Trophoblast cell (in vitro differentiated cells and primary cell): ENCODE data around the gene ANKRD13B.

Experiments
- DNase-seq, 2 donors: peaks; one replicate each; pipeline ENCODE4 v3.0.0-alpha.2; 2016
- H2AFZ ChIP-seq: 2 replicates; pipeline ENCODE4 v1.6.1; 2013; ENCODE audit warnings: low read length, moderate library complexity, mild to moderate bottlenecking; ENCODE audit not compliant: insufficient read depth, poor library complexity
- H2AK5ac ChIP-seq: 2 replicates; pipeline ENCODE4 v1.6.1; 2013; ENCODE audit warnings: mild to moderate bottlenecking, low read length
- H2BK120ac ChIP-seq: 2 replicates; pipeline ENCODE4 v1.6.1; 2013; ENCODE audit warnings: low read length, mild to moderate bottlenecking, moderate library complexity; ENCODE audit not compliant: insufficient read depth, poor library complexity
- H2BK12ac ChIP-seq: 2 replicates; pipeline ENCODE4 v1.6.1; 2013; ENCODE audit warnings: mild to moderate bottlenecking, low read length, moderate library complexity
- H2BK5ac ChIP-seq: 2 replicates; pipeline ENCODE4 v1.6.1; 2013; ENCODE audit warnings: low read length, low read depth, moderate library complexity, mild to moderate bottlenecking; ENCODE audit not compliant: poor library complexity
- H3K14ac ChIP-seq: 2 replicates; pipeline ENCODE4 v1.6.1; 2013; ENCODE audit warnings: mild to moderate bottlenecking, low read length
- H3K18ac ChIP-seq: 2 replicates; pipeline ENCODE4 v1.6.1; 2013; ENCODE audit warnings: mild to moderate bottlenecking, low read length
- H3K23ac ChIP-seq: 2 replicates; pipeline ENCODE4 v1.6.1; 2013; ENCODE audit warnings: low read length
- H3K27ac ChIP-seq: 2 replicates; pipeline ENCODE4 v1.5.1; 2013; ENCODE audit warnings: low read depth, mild to moderate bottlenecking, inconsistent platforms, low read length, moderate library complexity
- H3K27me3 ChIP-seq: 2 replicates; pipeline ENCODE4 v1.6.1; 2013; ENCODE audit warnings: inconsistent platforms, mild to moderate bottlenecking, low read length, moderate library complexity; ENCODE audit not compliant: insufficient read depth
- H3K36me3 ChIP-seq, 2 experiments: 1 replicate in 1 of 2; 2 replicates in 1 of 2; pipeline ENCODE4 v1.6.1; 2013; ENCODE audit warnings: low read length in 2 of 2, mild to moderate bottlenecking in 2 of 2, moderate library complexity in 1 of 2; ENCODE audit not compliant: insufficient read depth in 2 of 2, control insufficient read depth in 1 of 2
- H3K4ac ChIP-seq: 2 replicates; pipeline ENCODE4 v1.6.1; 2013; ENCODE audit warnings: low read depth, mild to moderate bottlenecking, low read length, moderate library complexity
- H3K4me1 ChIP-seq, 2 experiments: 1 replicate in 1 of 2; 2 replicates in 1 of 2; pipeline ENCODE4 v1.6.1; 2013; ENCODE audit warnings: low read length in 2 of 2, mild to moderate bottlenecking in 2 of 2, moderate library complexity in 1 of 2; ENCODE audit not compliant: insufficient read depth in 2 of 2, control insufficient read depth in 1 of 2
- H3K4me2 ChIP-seq: 2 replicates; pipeline ENCODE4 v1.6.1; 2013; ENCODE audit warnings: inconsistent platforms, mild to moderate bottlenecking, low read length, moderate library complexity
- H3K4me3 ChIP-seq: 2 replicates; pipeline ENCODE4 v1.5.1; 2013; ENCODE audit warnings: mild to moderate bottlenecking, low read depth, low read length, inconsistent platforms
- H3K79me1 ChIP-seq: one replicate; pipeline ENCODE4 v1.6.1; 2013; ENCODE audit warnings: low read length
- H3K79me2 ChIP-seq: 2 replicates; pipeline ENCODE4 v1.6.1; 2013; ENCODE audit warnings: low read length, mild to moderate bottlenecking; ENCODE audit not compliant: control insufficient read depth, insufficient read depth, poor library complexity
- H3K9ac ChIP-seq: 2 replicates; pipeline ENCODE4 v1.6.1; 2013; ENCODE audit warnings: mild to moderate bottlenecking, low read length
- H3K9me3 ChIP-seq: 2 replicates; pipeline ENCODE4 v1.6.1; 2013; ENCODE audit warnings: low read depth, mild to moderate bottlenecking, control low read depth, inconsistent platforms, low read length; ENCODE audit not compliant: insufficient read depth
- H4K12ac ChIP-seq: 2 replicates; pipeline ENCODE4 v1.6.1; 2013; ENCODE audit warnings: low read depth, mild to moderate bottlenecking, low read length, moderate library complexity
- H4K8ac ChIP-seq: 2 replicates; pipeline ENCODE4 v1.6.1; 2013; ENCODE audit warnings: low read depth, mild to moderate bottlenecking, low read length, moderate library complexity
- H4K91ac ChIP-seq: one replicate; pipeline ENCODE4 v1.6.1; 2013; ENCODE audit warnings: low read depth, mild to moderate bottlenecking, low read length, moderate library complexity
- WGBS: extraction: QIAGEN DNeasy Blood & Tissue Kit; methylation state at CpG from one replicate; pipeline ENCODE4 v1.1.7; 2013; ENCODE audit warnings: missing lambda C conversion rate; ENCODE audit not compliant: insufficient read length, insufficient coverage; ENCODE audit errors: extremely low coverage; 5-methylcytosine and 5-hydroxymethylcytosine counted together

The ANKRD13B gene

DNA sequence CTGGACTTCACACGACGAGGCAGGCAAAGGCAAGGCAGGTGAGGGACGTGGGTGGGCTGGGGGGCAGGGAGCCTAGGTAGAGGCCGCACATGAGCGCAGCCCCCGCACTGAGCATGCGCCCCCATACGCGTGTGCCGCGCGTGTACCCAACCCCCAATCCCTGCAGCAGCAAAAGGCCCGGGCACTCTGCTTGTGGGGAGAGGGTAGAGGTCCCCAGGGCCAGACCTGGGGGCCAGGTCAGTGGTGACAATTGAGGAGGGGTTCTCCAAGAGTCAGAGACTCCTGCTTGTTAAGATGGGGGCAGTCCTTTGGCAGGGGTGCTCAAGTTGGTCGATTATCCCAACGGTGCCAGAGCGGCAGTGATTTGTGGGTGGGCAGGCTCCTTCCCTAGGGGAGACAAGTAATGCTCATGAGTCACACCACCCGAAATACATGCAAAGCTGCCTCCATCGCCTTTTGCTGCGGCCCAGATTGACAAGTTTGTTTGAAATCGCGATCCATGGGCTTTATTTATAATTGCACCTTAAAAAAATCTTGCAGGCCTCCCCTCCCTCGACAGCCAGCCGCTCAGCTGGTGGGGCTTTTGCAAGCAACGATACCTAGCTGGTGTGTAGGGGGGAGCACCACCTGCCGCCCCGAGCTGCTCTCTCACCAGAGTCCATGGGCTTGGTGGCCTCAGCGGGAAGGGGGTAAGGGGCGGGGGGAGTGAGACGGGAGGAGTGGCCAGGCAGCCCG lies 2.4 kb upstream of the ANKRD13B start:
- peak overlapping the region; percentile 39 for H4K8ac ChIP-seq
- no peak overlapping the region for H3K14ac ChIP-seq
- peaks cover 35 to 37% of the 10 kb centered on the region in 2 experiments for H3K4me1 ChIP-seq
- WGBS, result no CpG with 5 or more reads among the region's 30 CpGs
- H3K18ac ChIP-seq, result no peak overlapping the region
- H4K12ac ChIP-seq, result no peak overlapping the region
- peaks cover 9% of the 10 kb centered on the region for H3K27me3 ChIP-seq
- no peak overlapping the region for H2BK5ac ChIP-seq
- H3K9me3 ChIP-seq, result no peaks in the 10 kb centered on the region
- no peak overlapping the region for H3K4ac ChIP-seq
- H2BK12ac ChIP-seq, result no peak overlapping the region
- peak overlapping the region; percentile 48 for H2AFZ ChIP-seq
- H3K27ac ChIP-seq, result no peak overlapping the region
- H3K23ac ChIP-seq, result no peak overlapping the region
- peak overlapping the region; percentile 64 for H3K4me2 ChIP-seq
- H4K91ac ChIP-seq, result peak overlapping the region; percentile 8
- no peak overlapping the region for H3K4me3 ChIP-seq
- no peak overlapping the region for H2AK5ac ChIP-seq
- H3K9ac ChIP-seq, result no peak overlapping the region
- H2BK120ac ChIP-seq, result no peak overlapping the region
- peaks cover 7% of the 10 kb centered on the region for H3K79me1 ChIP-seq
- peaks cover 9% of the 10 kb centered on the region for H3K79me2 ChIP-seq
- H3K36me3 ChIP-seq, result no peaks in the 10 kb centered on the region
- no peak for DNase-seq

DNA sequence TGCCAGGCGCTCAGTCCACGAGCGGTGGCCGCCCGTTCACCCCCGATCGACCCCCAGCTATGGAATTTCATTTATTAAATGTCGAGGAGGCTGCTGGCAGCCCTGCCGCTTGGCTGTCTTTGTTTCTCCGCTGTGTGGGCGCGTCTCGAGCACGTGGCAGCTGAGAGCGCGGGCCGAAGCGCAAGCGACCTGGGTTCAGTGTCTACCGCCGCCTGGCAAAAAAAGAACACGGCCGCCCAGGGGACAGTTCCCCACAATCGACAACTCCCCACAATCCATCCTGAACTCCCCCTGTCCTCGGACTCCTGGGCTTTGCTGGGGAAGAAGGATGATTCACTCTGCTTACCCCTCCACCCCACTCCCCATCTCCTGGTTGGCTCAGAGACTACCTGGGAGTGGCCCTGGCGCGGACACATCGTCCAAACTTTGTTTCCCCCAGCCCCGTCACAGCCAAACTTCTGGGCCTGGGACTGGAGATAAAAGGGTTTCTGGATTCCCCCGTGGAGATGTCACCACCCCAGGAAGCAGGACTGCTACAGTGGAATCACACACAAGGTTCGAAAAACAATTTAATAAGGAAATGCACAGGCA lies 1.7 kb upstream of the ANKRD13B start:
- Histone ChIP-seq H4K8ac (peak overlapping the region; percentile 39), H3K27ac (no peak overlapping the region), H3K4ac (no peak overlapping the region), H4K12ac (peak overlapping the region; percentile 20), H3K27me3 (peaks cover 9% of the 10 kb centered on the region), H2AFZ (peak overlapping the region; percentile 48), H2BK5ac (no peak overlapping the region), H2BK120ac (no peak overlapping the region), H3K36me3 (no peaks in the 10 kb centered on the region), H3K23ac (no peak overlapping the region), H3K9ac (no peak overlapping the region), H3K14ac (no peak overlapping the region), H3K4me2 (peak overlapping the region; percentile 64), H3K79me2 (peaks cover 9% of the 10 kb centered on the region), H3K18ac (peak overlapping the region; percentile 6), H3K4me3 (peak overlapping the region; percentile 56), H3K9me3 (no peaks in the 10 kb centered on the region), H2AK5ac (no peak overlapping the region), H3K79me1 (peaks cover 7% of the 10 kb centered on the region), H3K4me1 (peaks cover 35 to 37% of the 10 kb centered on the region in 2 experiments), H4K91ac (peak overlapping the region; percentile 8), H2BK12ac (peak overlapping the region; percentile 19)
- no CpG with 5 or more reads among the region's 31 CpGs for WGBS
- DNase-seq, result no peak

DNA sequence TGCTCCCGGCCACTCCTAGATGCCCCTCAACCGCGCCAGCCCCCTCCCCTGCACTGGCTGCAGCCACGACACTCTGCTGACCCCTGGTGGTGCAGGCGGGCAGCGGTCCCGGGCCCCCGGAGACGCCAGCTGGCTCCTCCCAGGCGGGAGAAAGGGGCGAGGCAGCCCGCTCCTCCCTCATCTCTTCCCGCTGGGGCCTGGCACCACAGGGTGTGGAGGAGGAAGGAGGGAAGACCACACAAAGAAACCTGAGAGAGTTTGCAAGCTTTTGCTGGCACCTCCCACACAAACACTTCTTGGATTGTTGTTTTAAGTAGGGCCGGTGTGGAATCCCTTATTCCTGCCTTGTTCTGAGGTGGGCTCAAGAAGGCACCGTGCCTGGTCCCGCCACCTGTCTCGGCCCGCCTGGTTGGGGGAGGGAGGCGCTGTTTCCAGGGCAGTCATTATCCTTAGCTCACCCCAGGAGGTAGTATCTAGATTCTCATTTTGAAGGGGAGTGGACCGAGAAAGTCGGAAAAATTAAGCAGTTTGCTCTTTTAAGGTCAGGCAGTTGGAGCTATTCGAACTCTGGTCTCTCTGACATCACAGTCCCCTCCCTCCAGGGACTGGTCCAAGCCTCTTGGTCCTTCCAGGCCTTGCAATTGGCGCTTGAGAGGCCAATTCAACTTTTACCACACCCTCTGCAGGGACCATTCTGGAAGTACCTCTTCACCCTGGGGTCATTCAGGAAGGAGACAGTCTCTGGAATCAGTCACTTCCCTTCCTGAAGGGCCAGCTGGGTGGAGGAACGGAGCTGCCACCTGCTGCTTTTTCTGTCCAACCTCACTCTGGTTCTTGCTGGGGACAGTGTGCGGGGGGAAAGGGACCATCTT lies 959 bp upstream of the ANKRD13B start:
- DNase-seq, result peak; percentile 69 to 86
- no peak overlapping the region for H4K12ac ChIP-seq
- H4K8ac ChIP-seq, result peak overlapping the region; percentile 39
- peaks cover 9% of the 10 kb centered on the region for H3K27me3 ChIP-seq
- no peak overlapping the region for H3K27ac ChIP-seq
- no peak overlapping the region for H2BK120ac ChIP-seq
- H3K79me2 ChIP-seq, result peaks cover 9% of the 10 kb centered on the region
- no peak overlapping the region for H3K4ac ChIP-seq
- peak overlapping the region; percentile 48 for H2AFZ ChIP-seq
- H2BK5ac ChIP-seq, result no peak overlapping the region
- no peak overlapping the region for H2AK5ac ChIP-seq
- H3K79me1 ChIP-seq, result peaks cover 7% of the 10 kb centered on the region
- H3K23ac ChIP-seq, result no peak overlapping the region
- no peak overlapping the region for H4K91ac ChIP-seq
- WGBS, result no CpG with 5 or more reads among the region's 25 CpGs
- H3K4me2 ChIP-seq, result peak overlapping the region; percentile 89
- no peak overlapping the region for H3K14ac ChIP-seq
- no peak overlapping the region for H3K9ac ChIP-seq
- peak overlapping the region; percentile 56 for H3K4me3 ChIP-seq
- peaks cover 35 to 37% of the 10 kb centered on the region in 2 experiments for H3K4me1 ChIP-seq
- no peak overlapping the region for H2BK12ac ChIP-seq
- H3K18ac ChIP-seq, result no peak overlapping the region
- no peaks in the 10 kb centered on the region for H3K9me3 ChIP-seq
- no peaks in the 10 kb centered on the region for H3K36me3 ChIP-seq
